Stimulated activated CD4-positive, alpha-beta T cell treated with anti-CD3 and anti-CD28 coated beads, Interleukin-4, amount 100 ng/mL, for 4 hours (primary cell): ENCODE results near the gene LARP1.
A peak's percentile ranks its signal among the peaks of the same experiment; 100 is the strongest.
"Not testable (repeated sequence)": the region's sequence is repeated elsewhere in the genome, so short reads cannot be mapped to it uniquely, and the experiment has no call there.

Experiments
- DNase-seq, 2 experiments: peaks; one replicate each; pipeline ENCODE4 v3.0.0-alpha.2; 2020

Gene LARP1

GRCh38 chr5:154755361-154756008 lies at the start of gene LARP1:
Gene LARP1 (plus strand): TSS chr5:154755377. CDS start chr5:154755758, 381 bp downstream.
- peak in 1 of 2 experiments; percentile 37 for DNase-seq

GRCh38 chr5:154706416-154706815 lies 48.8 kb upstream of the LARP1 start:
- no peak for DNase-seq

GRCh38 chr5:154707641-154708040 lies 47.5 kb upstream of the LARP1 start:
- DNase-seq, result no peak

GRCh38 chr5:154708207-154708606 lies 47.0 kb upstream of the LARP1 start:
- no peak for DNase-seq

- DNase-seq, result no peak
Observed at GRCh38 chr5:154708846-154709245, 46.3 kb upstream of the LARP1 start.

- DNase-seq, result no peak
Observed at GRCh38 chr5:154709368-154710305, 45.5 kb upstream of the LARP1 start.

- DNase-seq, result no peak
Observed at GRCh38 chr5:154712518-154713437, 42.4 kb upstream of the LARP1 start.

- no peak for DNase-seq
Observed at GRCh38 chr5:154713615-154714125, 41.5 kb upstream of the LARP1 start.

- DNase-seq, result peak in 1 of 2 experiments; percentile 5
Observed at GRCh38 chr5:154714266-154714986, 40.8 kb upstream of the LARP1 start.

- DNase-seq, result no peak
Observed at GRCh38 chr5:154721481-154722058, 33.6 kb upstream of the LARP1 start.

GRCh38 chr5:154722097-154722496 lies 33.1 kb upstream of the LARP1 start:
- DNase-seq, result no peak

- DNase-seq, result no peak
Observed at GRCh38 chr5:154722936-154723335, 32.2 kb upstream of the LARP1 start.

GRCh38 chr5:154723740-154724505 lies 31.3 kb upstream of the LARP1 start:
- no peak for DNase-seq

- DNase-seq, result no peak
Observed at GRCh38 chr5:154727361-154727760, 27.8 kb upstream of the LARP1 start.

GRCh38 chr5:154728939-154729588 lies 26.1 kb upstream of the LARP1 start:
- no peak for DNase-seq

- DNase-seq, result no peak
Observed at GRCh38 chr5:154729613-154730012, 25.6 kb upstream of the LARP1 start.

GRCh38 chr5:154730761-154731160 lies 24.4 kb upstream of the LARP1 start:
- DNase-seq, result not testable (repeated sequence)

GRCh38 chr5:154732212-154732611 lies 23.0 kb upstream of the LARP1 start:
- no peak for DNase-seq

- DNase-seq, result no peak
Observed at GRCh38 chr5:154734370-154735248, 20.6 kb upstream of the LARP1 start.
